NCI-H128 (cell line): Measurements from ENCODE around the gene TMUB2.
"Not testable (repeated sequence)": the region's sequence is repeated elsewhere in the genome, so short reads cannot be mapped to it uniquely, and the experiment has no call there.

Experiments used
- DNase-seq: peaks from one replicate; lab custom pipeline; 2025; ENCODE audit not compliant: unreplicated experiment; lab: John Stamatoyannopoulos, UW

The TMUB2 gene

DNA sequence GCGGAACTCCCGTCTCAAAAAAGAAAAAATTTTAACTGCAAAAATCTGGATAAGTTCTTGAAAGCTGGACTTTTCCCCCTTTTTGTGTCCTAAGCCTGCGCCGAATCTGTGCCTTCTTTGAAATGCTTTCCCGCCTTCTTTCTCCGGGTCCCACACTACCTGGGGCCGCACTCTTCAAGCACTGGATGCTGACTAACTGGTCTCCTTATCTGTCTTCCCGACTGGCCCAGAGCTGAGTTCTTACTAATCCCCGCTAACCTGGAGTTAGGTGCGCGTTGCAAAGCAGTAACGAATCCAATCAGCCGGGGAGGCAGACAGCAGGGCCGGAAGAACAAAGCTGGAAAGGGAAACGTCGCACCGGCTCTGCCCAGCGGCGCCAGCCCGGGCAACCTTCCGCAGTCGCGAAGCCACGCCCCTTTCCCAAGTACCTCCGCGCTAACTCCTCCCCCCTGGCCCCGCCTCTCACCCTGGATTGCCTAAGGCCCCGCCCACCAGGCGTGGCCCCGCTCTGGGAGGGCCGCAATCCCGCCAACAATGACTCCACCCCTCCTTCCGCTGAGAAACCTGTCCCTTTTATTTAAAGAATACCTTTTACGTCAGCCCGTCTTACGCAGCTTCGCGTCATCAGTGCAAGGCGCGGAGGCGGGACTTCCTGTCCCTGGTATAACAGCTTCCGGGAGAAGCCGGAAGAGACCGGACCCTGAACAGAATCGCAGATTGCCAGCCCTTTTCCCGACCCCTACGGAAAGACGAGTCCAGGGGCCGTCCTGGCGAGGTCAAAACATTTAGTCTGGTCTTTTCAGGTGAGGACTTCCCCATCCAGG, at the start of gene TMUB2:
TMUB2 (plus strand) TSS at position 666 of the 824 bp plus-strand sequence. CDS start 737 bp downstream, outside the sequence.
- DNase-seq = peak; percentile 91

DNA sequence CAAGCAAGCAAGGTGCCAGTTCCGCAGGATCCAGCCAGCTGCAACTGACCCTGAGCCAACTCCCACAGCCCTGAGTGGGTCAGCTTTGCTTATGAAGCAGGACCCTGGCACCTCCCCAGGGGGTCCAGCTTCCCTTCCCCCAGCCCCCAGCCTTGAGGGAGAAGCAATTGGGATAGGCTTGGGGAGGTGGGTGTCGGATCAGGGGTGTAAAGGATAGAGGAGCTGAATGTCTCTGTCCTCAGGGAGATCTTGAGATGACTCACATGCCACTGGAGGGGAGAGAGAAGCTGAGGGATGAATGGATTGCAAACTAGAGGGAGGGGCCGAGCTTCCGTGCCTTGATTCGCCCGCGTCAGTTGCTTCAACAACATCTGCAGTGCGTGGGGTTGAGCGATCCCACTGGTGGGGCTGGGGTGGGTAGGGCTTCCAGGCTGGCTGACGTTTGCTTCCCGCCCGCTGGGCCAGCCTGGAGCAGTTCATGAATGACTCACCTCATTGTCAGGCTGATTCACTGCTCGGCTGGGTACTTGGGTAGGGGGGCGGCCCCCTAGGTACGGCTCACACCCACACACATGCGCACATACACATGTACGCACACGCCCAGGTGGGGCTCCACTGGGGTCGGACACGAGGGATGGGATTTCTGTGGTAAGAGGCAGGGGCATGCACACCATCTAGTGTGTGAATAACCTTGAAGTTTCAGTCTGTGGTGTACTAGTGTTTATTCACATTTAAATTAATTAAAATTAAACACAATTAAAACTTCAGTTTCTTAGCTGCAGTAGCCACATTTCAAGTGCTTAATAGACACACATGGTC, 48.7 kb upstream of the TMUB2 start:
- no peak for DNase-seq

- not testable (repeated sequence) for DNase-seq
Measured at GRCh38 chr17:44143921-44144320, 42.9 kb upstream of the TMUB2 start.

- DNase-seq = no peak
Measured at GRCh38 chr17:44144966-44145739, 41.6 kb upstream of the TMUB2 start.

GRCh38 chr17:44146375-44147346, 40.1 kb upstream of the TMUB2 start:
- no peak for DNase-seq

- no peak for DNase-seq
Measured at GRCh38 chr17:44147812-44148211, 39.0 kb upstream of the TMUB2 start.

DNA sequence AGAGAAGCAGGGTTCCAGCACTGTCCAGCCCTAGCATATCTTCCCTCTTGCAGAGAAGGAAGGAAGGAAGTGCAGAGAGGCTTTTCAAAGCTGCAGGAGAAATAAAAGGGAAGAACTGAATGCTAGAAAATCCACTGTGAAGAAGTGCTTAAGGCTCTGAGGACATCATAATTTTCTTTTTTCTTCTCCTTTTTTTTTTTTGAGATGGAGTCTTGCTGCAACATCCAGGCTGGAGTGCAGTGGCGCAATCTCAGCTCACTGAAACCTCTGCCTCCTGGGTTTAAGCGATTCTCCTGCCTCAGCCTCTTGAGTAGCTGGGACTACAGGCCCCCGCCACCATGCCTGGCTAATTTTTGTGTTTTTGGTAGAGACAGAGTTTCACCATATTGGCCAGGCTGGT, 37.7 kb upstream of the TMUB2 start:
- DNase-seq = not testable (repeated sequence)

DNA sequence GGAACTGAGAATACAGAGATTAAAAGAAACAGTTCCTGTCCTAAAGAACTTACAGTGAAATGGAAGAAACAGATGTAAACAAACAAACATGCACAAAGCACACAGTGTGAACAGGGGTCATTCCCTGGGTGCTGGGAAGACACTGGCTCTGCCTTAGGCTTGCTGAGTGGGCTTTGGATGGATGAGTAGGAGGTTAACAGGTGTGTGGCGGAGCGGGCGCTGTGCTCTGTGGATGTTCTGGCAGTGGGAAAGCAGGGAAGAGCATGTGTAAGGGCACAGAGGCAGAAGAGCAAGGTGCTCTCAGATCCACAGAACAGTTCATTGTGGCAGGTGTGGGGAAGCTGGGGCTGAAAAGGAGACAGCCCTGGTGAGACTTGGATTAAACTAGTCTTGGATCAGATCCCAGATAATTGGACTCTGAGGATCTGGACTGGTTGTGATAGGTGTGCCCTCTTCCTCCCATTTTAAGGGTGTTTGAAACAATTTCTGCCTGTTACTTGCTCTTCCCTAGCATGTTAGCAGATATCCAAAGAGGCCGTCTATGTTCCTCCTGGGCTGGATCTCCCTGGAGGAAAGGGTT, 36.9 kb upstream of the TMUB2 start:
- no peak for DNase-seq

DNA sequence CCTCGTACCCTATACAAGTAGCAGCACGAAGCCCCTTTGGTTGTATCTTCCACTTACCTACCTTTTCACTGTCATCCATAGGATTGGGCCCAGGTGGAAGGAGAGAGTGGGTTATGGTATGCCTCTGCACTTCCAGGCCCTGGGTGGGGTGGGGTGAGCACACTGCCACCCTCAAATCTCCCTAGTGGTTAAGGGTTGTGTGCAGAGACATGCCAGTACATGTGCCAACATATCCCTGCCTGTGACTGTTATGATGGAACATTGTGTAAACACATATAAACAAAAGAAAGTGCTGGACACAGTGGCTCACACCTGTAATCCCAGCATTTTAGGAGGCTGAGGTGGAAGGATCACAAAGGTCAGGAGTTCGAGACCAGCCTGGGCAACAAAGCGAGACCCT, 33.9 kb upstream of the TMUB2 start:
- no peak for DNase-seq

DNA sequence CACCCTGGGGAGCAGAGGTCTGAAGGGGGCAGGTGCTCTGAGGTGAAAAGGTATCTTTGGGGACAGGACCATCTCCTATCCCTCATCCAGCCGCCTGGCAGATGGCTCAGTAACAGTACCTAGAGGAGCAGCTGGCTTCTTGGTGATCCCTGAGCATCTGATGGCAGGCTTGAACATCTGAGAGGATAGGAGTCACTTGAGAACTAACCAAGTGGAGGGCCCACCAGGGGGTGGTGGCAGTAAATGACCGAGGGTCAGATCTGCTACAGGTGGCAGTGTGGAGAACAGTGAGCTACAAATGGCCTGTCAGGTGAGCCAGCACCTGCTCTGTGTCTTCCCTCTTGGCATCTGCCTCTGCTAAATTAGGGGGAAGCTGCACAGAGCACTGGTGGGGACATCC, 31.3 kb upstream of the TMUB2 start:
- no peak for DNase-seq

DNA sequence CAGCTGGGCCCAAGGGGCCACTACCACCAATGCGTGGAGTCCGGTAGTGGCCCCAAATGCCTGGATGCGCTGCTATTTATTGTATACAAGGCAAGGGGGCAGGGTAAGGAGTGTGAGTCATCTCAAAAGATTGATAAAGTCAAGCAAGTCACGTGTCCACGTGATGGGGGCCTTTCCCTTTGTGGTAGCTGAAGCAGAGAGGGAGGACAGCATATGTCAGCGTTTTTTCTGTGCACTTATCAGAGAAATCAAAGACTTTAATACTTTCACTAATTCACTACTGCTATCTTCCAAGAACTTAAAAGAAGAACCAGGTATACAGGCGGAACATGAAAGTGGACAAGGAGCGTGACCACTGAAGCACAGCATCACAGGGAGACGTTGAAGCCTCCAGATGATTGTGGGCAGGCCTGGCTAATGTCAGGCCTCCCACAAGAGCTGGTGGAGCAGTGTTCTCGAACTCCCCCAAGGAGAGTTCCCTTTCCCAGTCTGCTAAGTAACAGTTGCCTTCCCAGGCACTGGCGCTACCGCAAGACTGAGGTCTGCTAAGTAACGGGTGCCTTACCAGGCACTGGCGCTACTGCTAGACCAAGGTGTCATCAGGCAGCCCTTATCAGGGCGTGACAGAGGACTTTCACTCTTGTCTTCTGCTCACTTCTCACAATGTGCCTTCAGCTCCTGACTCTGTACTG, 27.1 kb upstream of the TMUB2 start:
- no peak for DNase-seq

- DNase-seq = no peak
Measured at GRCh38 chr17:44164476-44164875, 22.3 kb upstream of the TMUB2 start.

- no peak for DNase-seq
Measured at GRCh38 chr17:44167181-44167861, 19.5 kb upstream of the TMUB2 start.

DNA sequence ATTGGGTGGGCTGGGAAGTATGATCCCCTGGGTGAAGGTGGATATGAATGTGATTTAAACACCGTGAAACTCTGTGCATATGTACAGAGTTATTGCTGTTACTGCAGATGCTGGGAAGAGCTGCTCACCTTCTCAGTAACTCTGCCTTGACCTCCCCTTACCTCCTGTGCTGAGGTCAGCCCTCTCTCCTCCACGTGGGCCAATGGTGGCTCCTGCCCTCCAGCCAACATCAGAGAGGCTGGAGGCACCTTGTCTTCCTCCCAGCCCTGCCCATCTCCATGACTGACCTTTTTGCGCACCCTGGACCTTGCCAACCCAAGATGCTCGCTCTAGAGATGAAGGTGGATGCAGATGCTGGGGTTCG, 16.7 kb upstream of the TMUB2 start:
- DNase-seq = no peak

DNA sequence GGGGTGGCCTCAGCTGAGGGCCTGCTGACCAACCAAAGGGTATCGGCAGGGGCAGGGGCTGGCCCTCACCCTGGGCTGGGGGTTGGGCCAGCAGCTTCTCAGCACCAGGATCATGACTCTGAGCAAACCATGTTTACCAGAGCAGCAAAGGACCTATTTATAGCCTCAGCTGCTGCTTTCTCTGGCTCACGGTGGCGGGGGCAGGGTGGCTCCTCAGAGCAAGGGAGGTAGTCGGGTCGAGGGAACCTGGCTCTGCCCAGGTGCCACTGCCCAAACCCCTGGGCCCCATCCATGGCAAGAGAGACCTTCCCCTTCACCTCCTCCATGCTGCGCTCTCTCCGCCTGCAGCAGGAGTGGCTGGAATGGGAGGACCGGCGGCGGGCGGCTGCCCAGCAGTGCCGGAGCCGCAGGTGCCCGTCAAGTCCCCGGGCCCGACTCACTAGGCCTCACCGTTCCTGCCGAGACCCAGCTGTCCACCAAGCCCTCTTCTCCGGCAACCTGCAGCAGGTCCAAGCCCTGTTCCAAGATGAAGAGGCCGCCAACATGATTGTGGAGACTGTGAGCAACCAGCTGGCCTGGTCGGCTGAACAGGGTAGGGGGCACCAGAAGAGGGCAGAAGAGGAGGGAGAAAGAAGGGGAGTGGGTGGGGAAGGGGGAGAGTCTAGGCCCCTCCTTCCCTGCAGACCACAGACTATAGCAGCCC, 16.1 kb upstream of the TMUB2 start, which contains the start of gene ASB16:
ASB16 (plus strand) TSS at position 206 of the 703 bp plus-strand sequence; CDS start at position 292, 86 bp downstream.
- no peak for DNase-seq

- DNase-seq = no peak
Measured at GRCh38 chr17:44171931-44172455, 14.8 kb upstream of the TMUB2 start.

DNA sequence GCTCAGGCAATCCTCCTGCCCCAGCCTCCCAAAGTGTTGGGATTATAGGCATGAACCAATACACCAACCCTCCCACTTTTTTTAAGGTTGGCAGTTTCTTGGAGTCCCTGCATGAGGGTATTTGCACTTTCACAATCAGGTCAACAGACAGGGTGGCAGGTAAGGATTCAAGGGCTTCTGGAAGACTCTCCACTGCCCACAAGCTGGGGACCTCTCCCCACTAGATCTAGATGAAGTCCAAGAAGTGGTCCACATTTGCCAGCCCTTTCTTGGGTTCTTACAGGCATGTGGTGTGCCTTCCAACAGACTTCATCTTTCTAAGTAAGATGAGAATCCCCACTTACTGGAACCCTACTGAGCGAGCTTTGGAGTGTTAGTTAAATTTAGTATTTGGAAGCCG, 12.3 kb upstream of the TMUB2 start:
- no peak for DNase-seq

DNA sequence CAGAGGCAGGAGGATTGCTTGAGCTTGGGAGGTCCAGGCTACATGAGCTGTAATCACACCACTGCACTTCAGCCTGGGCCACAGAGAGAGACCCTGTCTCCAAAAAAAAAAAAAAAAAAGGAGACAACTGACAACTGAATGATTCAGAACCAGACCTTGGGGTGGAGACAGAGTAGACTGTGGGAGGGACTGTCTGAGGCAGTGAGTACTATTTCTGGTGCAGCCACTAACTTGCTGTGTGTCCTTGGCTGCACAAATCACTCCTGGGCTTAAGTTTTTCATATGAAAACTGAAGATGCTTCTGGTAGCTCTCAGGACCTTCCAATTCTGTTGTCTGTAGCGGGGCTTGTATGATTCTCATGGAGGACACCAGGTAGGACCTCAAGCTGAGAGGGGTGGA, 10.5 kb upstream of the TMUB2 start:
- DNase-seq = no peak
